HG03457 (cell line): ENCODE measurements around the gene XIRP1.
"Not testable (repeated sequence)": the region's sequence is repeated elsewhere in the genome, so short reads cannot be mapped to it uniquely, and the experiment has no call there.

Source experiments
- ATAC-seq: cut with Tn5 transposase; IDR thresholded peaks from one replicate; pipeline ENCODE4 v1.9.1; 2021; ENCODE audit warnings: moderate number of reproducible peaks; ENCODE audit not compliant: unreplicated experiment

Gene XIRP1

DNA sequence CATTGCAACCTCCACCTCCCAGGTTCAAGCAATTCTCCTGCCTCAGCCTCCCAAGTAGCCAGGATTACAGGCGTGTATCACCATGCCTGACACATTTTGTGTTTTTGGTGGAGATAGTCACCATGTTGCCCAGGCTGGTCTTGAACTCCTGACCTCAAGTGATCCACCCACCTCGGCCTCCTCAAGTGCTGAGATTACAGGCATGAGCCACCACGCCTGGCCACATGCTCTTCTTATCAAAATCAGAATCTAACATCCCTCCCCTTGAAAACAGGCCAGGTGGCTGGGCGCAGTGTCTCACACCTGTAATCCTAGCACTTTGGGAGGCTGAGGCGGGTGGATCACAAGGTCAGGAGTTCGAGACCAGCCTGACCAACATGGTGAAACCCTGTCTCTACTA is 21.5 kb downstream of the XIRP1 start:
- ATAC-seq, result not testable (repeated sequence)

DNA sequence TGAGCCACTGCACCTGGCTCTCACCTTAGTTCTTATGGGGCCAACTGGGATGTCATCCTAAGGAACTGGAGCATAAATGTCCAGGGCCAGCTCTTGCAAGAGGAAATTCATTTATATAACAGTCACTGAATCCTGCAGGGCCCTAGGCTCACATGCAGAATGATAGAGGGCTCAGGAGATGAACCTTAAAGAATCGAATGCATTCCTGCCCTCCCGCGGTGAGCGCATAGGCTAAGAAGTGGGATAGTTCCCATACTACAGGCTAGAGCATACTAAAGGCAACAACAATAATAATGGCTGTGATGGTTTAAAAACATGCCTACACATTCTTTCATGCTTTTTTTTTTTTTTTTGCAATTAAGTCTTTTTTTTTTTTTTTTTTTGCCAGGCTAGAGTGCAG is 21.9 kb downstream of the XIRP1 start:
- no peak for ATAC-seq

DNA sequence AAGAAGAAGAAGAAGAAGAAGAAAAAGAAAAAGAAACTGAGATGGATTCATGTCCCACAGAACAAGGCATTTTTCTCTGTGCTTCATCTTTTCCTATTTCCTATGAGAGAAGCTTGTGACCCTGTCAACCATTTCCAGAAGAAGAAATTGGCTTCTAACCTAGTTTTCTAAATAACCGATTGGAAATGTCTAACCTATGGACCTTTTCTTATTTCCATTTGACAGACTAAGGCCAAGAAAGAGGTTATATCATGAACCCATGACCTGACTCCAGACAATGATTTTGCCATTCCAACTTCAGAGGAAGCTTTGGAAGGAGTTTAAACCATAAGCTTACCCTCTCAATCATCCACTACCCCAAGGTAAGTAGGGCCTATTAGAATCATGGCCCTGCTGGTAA is 22.7 kb downstream of the XIRP1 start:
- ATAC-seq, result no peak

DNA sequence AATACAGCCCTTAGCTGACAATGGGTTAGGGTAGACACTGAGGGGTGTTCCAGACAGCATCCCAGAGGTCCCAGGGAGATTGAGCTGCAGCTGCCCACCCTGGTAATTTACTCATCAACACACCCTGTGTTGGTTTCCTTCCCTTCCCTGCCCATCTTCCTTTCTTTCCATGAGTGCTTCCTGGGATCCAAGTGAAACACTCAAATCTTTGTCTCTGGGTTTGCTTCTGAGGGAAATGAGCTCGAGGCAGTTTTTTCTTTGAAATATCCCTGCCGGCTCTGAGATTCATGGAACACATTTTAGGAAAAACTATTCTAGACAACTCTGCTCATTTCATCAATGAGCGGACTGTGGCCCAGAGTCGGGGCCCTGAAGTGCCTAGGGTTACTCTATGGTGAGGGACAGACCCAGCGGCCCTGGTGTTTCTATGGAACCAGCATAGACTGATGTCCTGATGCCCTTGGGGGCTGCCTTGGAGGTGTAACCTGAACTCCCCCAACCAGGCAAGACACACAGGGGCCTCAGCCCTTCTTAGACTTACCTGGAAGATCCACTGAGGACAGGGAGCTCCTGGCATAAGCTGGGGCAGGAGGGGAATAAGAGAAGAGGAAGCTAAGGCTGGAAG is 24.1 kb downstream of the XIRP1 start:
- ATAC-seq, result no peak

DNA sequence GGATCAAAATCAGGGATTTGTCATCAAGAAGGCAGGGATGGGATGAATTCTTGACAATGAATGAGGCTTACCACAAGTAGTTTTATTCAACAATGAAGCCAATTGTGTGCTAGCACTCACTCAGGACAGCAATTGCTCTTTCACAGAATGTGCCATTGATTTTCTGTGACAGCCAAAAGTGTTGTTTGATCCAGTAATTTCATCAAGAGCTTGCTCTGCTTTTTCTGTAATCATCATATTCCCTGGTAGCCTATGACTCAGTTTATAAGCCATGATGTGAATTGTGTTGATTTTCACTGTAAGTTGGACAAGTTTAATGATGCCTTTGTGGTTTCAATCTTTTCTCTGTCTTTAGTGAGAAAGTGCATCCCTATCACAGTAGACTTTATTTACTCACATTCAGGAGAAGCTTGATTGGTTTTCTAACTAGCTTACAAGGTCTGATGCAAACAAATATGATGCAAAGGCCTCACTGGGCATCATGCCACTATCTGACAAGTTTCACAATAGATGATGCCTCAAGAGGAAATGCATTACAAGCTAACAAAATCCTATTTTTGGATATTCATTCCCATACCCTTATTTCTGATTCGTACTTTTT is 25.4 kb downstream of the XIRP1 start:
- no peak for ATAC-seq

- ATAC-seq, result no peak
Measured at GRCh38 chr3:39166134-39166710, 26.2 kb downstream of the XIRP1 start.

- no peak for ATAC-seq
Measured at GRCh38 chr3:39165518-39165917, 26.9 kb downstream of the XIRP1 start.

DNA sequence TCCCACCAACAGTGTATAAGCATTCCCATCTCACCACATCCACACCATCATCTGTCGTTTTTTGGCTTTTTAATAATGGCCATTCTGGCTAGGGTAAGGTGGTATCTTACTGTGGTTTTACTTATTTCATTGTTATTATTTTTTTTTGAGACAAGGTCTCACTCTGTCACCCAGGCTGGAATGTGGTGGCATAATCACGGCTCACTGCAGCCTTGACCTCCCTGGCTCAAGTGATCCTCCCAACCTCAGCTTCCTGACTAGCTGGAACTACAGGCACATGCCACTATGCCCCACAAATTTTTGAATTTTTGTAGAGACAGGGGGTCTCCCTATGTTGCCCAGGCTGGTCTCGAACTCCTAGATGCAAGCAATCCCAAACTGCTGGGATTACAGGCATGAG is 28.0 kb downstream of the XIRP1 start:
- ATAC-seq, result no peak

DNA sequence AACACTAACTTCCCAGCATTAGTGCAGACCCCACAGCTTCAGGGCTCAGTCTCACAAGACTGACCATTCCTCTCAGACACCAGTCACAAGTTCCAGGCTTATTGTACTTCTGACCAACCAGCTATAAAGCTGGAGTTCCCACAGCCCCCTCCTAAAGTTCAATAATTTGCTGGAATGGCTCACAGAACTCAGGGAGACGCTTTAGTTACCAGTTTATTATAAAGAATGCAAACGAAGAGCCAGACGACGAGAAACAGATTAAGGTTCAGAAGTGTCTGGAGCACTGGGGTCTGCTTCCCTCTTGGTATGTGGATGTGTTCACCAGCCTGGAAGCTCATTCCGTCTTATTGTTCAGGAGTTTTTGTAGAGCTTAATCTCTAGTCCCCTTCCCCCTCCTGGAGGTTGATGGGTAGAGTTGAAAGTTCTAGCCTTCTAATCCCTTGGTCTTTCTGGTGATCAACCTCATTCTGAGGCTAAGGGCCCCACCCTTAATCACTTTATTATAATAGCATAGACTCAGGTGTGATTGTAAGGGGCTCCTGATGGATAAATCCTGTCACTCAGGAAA is 34.2 kb downstream of the XIRP1 start:
- no peak for ATAC-seq

GRCh38 chr3:39157359-39157758 is 35.0 kb downstream of the XIRP1 start:
- ATAC-seq, result no peak

DNA sequence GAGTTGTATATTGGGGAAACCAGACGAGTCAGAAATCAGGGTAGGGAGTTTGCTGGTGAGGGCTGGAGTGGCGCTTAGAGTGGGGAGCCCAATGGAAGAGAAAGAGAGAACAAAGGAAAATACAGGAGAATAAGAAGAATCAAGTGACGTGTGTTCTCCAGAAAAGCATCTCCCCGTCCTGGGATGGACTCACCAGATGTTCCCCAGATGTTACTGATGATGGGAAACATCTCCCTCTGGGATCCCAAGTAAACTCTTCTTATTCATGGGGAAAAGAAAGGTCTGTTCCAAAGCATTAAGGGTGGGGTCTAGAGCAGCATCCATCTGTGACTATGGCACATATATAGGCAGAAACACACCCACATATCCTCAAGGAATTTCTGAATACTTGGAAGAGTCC is 36.0 kb downstream of the XIRP1 start:
- no peak for ATAC-seq

DNA sequence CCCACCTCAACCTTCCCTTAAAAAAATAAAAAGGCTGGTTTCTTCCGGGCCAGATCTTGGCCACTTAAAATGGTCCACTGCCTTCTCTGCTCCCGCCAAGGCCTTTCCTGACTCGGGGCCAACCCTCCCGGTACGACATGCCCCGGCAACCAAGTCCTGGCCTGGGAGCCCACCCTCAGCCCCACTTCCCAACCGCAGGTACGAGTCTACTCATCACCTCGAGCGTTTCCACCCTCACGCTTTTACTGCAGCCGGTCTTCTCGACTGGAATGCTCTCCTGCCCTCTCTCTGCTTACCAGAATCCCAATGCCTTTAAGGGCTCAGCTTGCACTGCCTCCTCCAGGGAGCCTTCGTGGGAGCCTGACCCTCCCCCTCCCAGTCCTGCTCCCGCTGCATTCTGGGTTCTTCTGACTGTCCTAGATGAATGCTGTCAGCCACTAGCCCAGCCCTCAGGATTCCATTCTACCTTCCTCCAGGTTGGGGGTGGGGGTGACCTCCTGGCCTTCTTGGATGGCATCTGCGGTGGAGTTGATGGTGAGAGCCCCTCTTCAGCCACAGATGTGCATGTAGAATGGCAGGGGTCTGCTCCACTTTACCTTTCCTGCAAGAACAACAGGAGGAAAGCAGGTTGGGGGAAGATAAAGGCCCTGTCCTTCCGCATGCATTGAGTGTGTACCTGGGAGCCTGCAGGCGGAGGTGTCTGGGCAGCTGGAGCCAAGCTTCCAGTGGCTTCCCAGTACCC is 37.9 kb downstream of the XIRP1 start:
- ATAC-seq, result no peak

DNA sequence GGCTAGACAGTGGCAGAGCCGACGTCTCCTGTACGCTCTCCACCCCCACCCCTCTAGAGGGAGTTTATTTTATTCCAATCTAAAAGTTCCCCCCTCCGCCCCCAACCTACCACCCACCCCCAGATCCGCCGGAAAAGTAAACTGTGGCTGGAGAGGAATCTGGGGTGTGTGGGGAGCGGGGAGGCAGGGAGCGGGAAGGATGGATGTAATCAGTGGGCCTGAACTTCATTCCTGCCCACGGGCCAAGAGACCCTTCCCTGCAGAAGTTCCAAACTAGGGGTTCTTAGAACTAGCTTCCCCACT is 38.5 kb downstream of the XIRP1 start:
- no peak for ATAC-seq

- ATAC-seq, result no peak
Measured at GRCh38 chr3:39150803-39151631, 41.4 kb downstream of the XIRP1 start.

- no peak for ATAC-seq
Measured at GRCh38 chr3:39150148-39150802, 42.1 kb downstream of the XIRP1 start.

DNA sequence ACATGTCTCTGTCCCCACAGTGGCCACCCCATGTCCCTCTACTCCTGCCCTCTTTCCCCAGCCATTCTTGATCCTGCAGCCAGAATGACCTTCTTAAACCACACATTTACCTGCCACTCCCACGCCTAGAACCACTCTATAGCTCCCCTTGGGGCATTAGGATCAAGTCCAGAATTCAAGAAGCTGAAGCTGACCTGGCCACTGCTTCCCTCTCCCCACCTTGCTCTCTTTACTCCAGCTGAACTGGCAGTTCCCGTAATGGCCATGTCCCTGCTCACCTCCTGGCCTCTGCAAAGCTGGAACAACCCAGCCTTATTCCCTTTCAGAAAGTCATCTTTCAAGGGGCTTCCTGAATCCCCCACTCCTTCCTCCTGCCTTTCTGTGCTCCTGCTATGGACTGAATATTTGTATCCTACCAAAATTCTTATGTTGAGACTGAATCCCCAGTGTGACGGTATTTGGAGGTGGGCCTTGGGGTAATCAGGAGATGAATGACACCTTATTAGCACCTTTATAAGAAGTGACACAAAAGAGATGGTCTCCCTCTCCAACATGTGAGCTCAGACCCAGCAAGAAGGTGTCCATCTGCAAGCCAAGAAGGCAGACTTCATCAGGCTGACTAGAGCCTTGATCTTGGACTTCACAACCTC is 42.8 kb downstream of the XIRP1 start:
- no peak for ATAC-seq

DNA sequence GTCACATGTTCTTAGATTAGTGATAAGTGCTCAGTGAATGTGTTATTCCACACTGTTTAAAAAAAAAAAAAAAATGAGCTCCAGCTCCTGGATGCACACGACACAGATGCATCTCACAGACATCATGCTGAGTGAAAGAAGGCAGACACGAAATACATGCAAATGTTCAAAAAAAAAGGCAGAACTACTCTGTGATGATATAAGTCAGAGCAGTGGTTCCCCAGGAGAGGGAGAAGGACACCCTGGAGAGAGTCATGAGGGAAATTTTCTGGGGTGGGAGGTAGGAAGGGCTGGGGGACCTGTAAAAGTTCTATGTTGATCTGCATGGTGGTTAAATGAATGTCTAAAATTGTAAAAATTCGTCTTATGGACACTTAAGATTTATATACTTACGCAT is 43.3 kb downstream of the XIRP1 start:
- no peak for ATAC-seq

- ATAC-seq, result no peak
Measured at GRCh38 chr3:39148435-39149058, 43.8 kb downstream of the XIRP1 start.

GRCh38 chr3:39147711-39148434 is 44.5 kb downstream of the XIRP1 start:
- ATAC-seq, result peak; percentile 33
